GM12878 (cell line): Measurements from ENCODE around the gene GPR176. TPM values are rescaled to one million over a fixed set of nuclear protein-coding genes. Genes with fewer than 3 reads are reported as not detected.

Experiments
- ATAC-seq: fragments of 200-7000 bp; cut with Tn5 transposase; 3 replicates; pipeline ENCODE4 v1.9.1; 2020; ENCODE audit warnings: mild to moderate bottlenecking, moderate library complexity
- BruUV-seq: library from RNA; stranded (reverse); fragments of 400-500 nt; replicated peaks from 2 replicates; lab custom pipeline; 2021; lab: Mats Ljungman, UMichigan
- CTCF ChIA-PET: fragments of 300-600 bp; sonication (Branson Sonifier 250); formaldehyde crosslinking; extraction: SDS; loops from one replicate; lab custom pipeline; 2021; ENCODE audit warnings: inconsistent platforms; lab: Yijun Ruan, JAX
- POLR2A ChIA-PET: fragments of 350-600 bp; formaldehyde crosslinking; extraction: SDS; loops from one replicate; lab custom pipeline; 2021; ENCODE audit warnings: inconsistent platforms; lab: Charles Lee
- RAD21 ChIA-PET: fragments of 300-600 bp; sonication (Branson Sonifier 250); formaldehyde crosslinking; loops from one replicate; lab custom pipeline; 2023; ENCODE audit warnings: antibody characterized with exemption; ENCODE audit not compliant: unreplicated experiment; lab: Charles Lee
- SMC1A ChIA-PET: fragments of 300-600 bp; sonication (Branson Sonifier 250); formaldehyde crosslinking; loops from one replicate; lab custom pipeline; 2023; ENCODE audit not compliant: unreplicated experiment, uncharacterized antibody; lab: Charles Lee
- DNase-seq: peaks from one replicate; pipeline ENCODE4 v3.0.0-alpha.2; 2011; ENCODE audit warnings: low read depth, low spot score
- FAIRE-seq: peaks from 3 replicates; lab custom pipeline; 2011; peaks lifted over from hg19 to GRCh38; lab: Jason Lieb, UNC
- H2AFZ ChIP-seq: 2 replicates; pipeline ENCODE4 v1.6.0; 2011; ENCODE audit warnings: low read depth, low read length, control low read depth; ENCODE audit not compliant: control insufficient read depth
- H3K27ac ChIP-seq: 2 replicates; pipeline ENCODE4 v1.5.1; 2011; ENCODE audit warnings: control low read depth; ENCODE audit not compliant: control insufficient read depth, insufficient read depth
- H3K27me3 ChIP-seq, 2 experiments: replicated peaks in 1 of 2; 2 replicates each; pipeline versions ENCODE4 v1.6.0 to v1.6.1; 2011; ENCODE audit warnings: low read length in 1 of 2; ENCODE audit not compliant: control insufficient read depth in 2 of 2, insufficient read depth in 2 of 2
- H3K36me3 ChIP-seq, 2 experiments: 2 replicates each; pipeline ENCODE4 v1.5.1; 2011; ENCODE audit warnings: low read length in 1 of 2; ENCODE audit not compliant: control insufficient read depth in 2 of 2, insufficient read depth in 2 of 2
- H3K4me1 ChIP-seq: 2 replicates; pipeline ENCODE4 v1.6.1; 2011; ENCODE audit warnings: mild to moderate bottlenecking, low read length, moderate library complexity, mixed read lengths; ENCODE audit not compliant: control insufficient read depth, insufficient read depth
- H3K4me2 ChIP-seq: 2 replicates; pipeline ENCODE4 v1.6.0; 2011; ENCODE audit warnings: control low read depth; ENCODE audit not compliant: control insufficient read depth, insufficient read depth
- H3K4me3 ChIP-seq: fragments of 200-600 bp; sonication (generic); 2 replicates; pipeline ENCODE4 v1.5.1; 2016
- H3K79me2 ChIP-seq: 2 replicates; pipeline ENCODE4 v1.6.0; 2011; ENCODE audit warnings: low read length; ENCODE audit not compliant: control insufficient read depth, insufficient read depth
- H3K9ac ChIP-seq: 2 replicates; pipeline ENCODE4 v1.8.0; 2011; ENCODE audit warnings: low read length, control low read depth, mixed read lengths; ENCODE audit not compliant: control insufficient read depth, insufficient read depth
- H3K9me3 ChIP-seq: replicated peaks from 3 replicates; pipeline ENCODE4 v1.5.1; 2011; ENCODE audit warnings: mild to moderate bottlenecking, low read length; ENCODE audit not compliant: control insufficient read depth, insufficient read depth
- H4K20me1 ChIP-seq: 2 replicates; pipeline ENCODE4 v1.6.0; 2011; ENCODE audit not compliant: control insufficient read depth, insufficient read depth
- BHLHE40 ChIP-seq, 2 experiments: fragments of 450-650 bp in 1 of 2; IDR thresholded peaks; 2 replicates each; pipeline ENCODE4 v1.6.1; 2011 to 2017; ENCODE audit warnings: low read depth in 2 of 2, borderline replicate concordance in 1 of 2, improper control_type of control experiment in 1 of 2, low read length in 1 of 2, mild to moderate bottlenecking in 1 of 2
- CHD2 ChIP-seq: IDR thresholded peaks from 2 replicates; pipeline ENCODE4 v1.6.1; 2011; ENCODE audit warnings: low read depth, low read length, improper control_type of control experiment, borderline replicate concordance
- REST ChIP-seq: IDR thresholded peaks from 2 replicates; pipeline ENCODE4 v1.6.1; 2012; ENCODE audit warnings: mild to moderate bottlenecking, low read depth, low read length
- WGBS: methylation state at CpG from one replicate; pipeline ENCODE4 v1.1.6; 2016; ENCODE audit warnings: low lambda C conversion rate; ENCODE audit not compliant: insufficient replicate concordance, insufficient coverage; ENCODE audit errors: missing lambda C conversion rate; 5-methylcytosine and 5-hydroxymethylcytosine counted together
- in situ Hi-C: fragments of 300-500 bp; cut with MboI; formaldehyde crosslinking; loops from 9 replicates; pipeline ENCODE4 v1.14.3; 2018; ENCODE audit warnings: mixed read lengths
- intact Hi-C: fragments of 100-400 bp; cut with micrococcal nuclease; formaldehyde crosslinking; loops from one replicate; pipeline ENCODE4 v1.14.2; 2022; ENCODE audit not compliant: unreplicated experiment
- polyA plus RNA-seq, 11 experiments: library from polyadenylated mRNA; depleted of rRNA in 4 of 11; unstranded in 6 of 11; stranded (reverse) in 5 of 11; fragments of >200 nt; fragmentation: Nextera tagmentation in 4 of 11; fragmentation: Illumina TruSeq in 1 of 11; extraction: Ambion mirVana in 4 of 11; extraction: Trizol in 1 of 11; gene quantifications; 1 replicate in 1 of 11; 2 replicates in 10 of 11; pipeline versions ENCODE4 v1.2.1 to v1.2.3, GENCODE V29; 2011 to 2016; ENCODE audit warnings: inconsistent platforms in 2 of 11, missing spikeins in 2 of 11, low read depth in 1 of 11
- total RNA-seq, 4 experiments: library from RNA; depleted of rRNA in 3 of 4; stranded (reverse); fragments of >200 nt in 3 of 4; fragmentation: Illumina TruSeq in 1 of 4; extraction: Trizol in 1 of 4; gene quantifications; 2 replicates each; pipeline versions ENCODE4 v1.2.1 to v1.2.3, GENCODE V29; 2013 to 2021

The GPR176 gene
- total and polyA plus RNA-seq, 10 of the 15 experiments (the other 5 are each of a cell fraction or from before 2014, with no cell fraction given), result 0.02 to 0.33 (median 0.16) TPM; not detected in 4

DNA sequence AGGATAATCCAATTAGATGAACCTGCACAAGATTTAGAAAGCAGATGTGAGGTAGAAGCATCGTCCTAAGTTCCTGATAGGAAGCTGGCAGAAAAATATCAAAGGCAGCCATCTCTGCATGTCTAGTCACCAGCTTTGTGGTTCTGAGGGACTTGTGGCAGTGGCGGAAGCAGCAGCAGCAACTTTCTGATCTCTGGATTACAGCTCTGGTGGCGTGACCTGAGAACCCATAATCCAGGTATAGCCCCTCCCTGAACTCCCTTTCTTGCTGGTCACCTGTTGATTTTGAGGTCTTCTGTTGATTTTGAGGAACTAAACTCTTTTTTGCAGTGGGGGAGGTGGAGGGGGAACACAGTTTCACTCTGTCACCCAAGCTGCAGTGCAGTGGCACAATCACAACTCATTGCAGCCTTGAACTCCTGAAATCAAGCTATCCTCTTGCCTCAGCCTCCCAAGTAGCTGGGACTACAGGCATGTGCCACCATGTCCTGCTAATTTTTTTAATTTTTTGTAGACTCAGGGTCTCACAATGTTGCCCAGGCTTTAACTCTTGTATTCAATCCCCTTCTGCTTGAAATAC is 145.3 kb downstream of the GPR176 start:
- Histone ChIP-seq H3K4me3 (no peak overlapping the region), H3K27me3 (no peaks in the 10 kb centered on the region), H2AFZ (peak overlapping the region; percentile 91), H3K9ac (no peak overlapping the region), H3K79me2 (no peaks in the 10 kb centered on the region), H3K9me3 (no peaks in the 10 kb centered on the region), H4K20me1 (no peaks in the 10 kb centered on the region), H3K4me2 (0 out of 2 replicates have a peak overlapping the region, but pooled peaks have one; percentile 66), H3K27ac (peak overlapping the region; percentile 18; the same call in 1 of the 2 replicates), H3K36me3 (no peaks in the 10 kb centered on the region), H3K4me1 (peaks cover 11% of the 10 kb centered on the region)
- no peak for DNase-seq
- 70% methylated on average over 3 of the region's 3 CpGs for WGBS
- no TSS peak for BruUV-seq
- TF ChIP-seq CHD2 (0 out of 2 replicates have a peak, but pooled peaks have one; percentile 17), BHLHE40 (IDR thresholded peaks at IDR 0.05; ENCODE audit: borderline replicate concordance in 1 of 2, low read depth in 2 of 2, low read length in 1 of 2) (peak; percentile 27 to 66; a peak in 1 of 4 replicates), REST (no peak)
- intact Hi-C loops (no loop called here), in situ Hi-C loops (no loop called here)
- peak; percentile 74 for ATAC-seq
- ChIA-PET RAD21 (interaction anchor here (0.8 kb wide), 1 partner anchor 13 kb away, joined by 3 read pairs; no protein-coding TSS in a partner anchor), POLR2A (interaction anchor here (0.7 to 1.3 kb wide), 2 partner anchors 8 to 408 kb away, joined by 3 read pairs; partner anchors contain the start of gene FSIP1), CTCF (interaction anchor here (0.6 to 1.2 kb wide), 9 partner anchors 9 to 1939 kb away, joined by 3 to 6 read pairs (median 3); partner anchors contain the start of gene FSIP1), SMC1A (interaction anchor here (0.7 to 3.6 kb wide), 6 partner anchors 8 to 82 kb away, joined by 3 to 28 read pairs (median 5); partner anchors contain the start of gene FSIP1)
- FAIRE-seq, result no peak
